ENCODE measurements around the gene SLC2A10.

GRCh38 chr20:46722450-46722849, 13.0 kb downstream of the SLC2A10 start:
- no peak for TF ChIP-seq CTCF (IDR thresholded peaks at IDR 0.05)
- no peak for TF ChIP-seq POLR2A (IDR thresholded peaks at IDR 0.05)

Data from tibial nerve (tissue), 3 donors.